DMS53 (cell line): ENCODE data around the gene EFEMP2.

Experiments
- DNase-seq: peaks from one replicate; lab custom pipeline; 2025; lab: John Stamatoyannopoulos, UW

The EFEMP2 gene

DNA sequence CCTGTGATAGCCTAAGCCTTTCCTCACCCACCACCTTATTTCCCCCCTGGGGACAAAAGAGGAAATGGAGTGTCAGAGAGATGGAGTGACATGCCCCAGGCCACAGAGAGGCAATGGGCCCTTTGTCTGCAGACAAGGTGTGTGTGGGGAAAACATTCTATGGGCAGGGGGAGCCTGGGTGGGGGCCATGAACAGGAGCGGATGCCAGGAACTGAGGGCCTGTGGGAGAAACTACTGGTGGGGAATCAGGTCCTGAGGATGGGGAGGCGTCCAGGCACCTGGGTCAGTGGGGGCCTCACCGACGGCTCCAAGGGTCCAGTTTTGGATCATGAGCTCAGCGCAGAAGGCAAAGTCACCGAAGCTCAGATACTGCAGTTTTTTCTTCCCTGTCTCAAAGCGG lies 12.6 kb upstream of the EFEMP2 start:
- no peak for DNase-seq

DNA sequence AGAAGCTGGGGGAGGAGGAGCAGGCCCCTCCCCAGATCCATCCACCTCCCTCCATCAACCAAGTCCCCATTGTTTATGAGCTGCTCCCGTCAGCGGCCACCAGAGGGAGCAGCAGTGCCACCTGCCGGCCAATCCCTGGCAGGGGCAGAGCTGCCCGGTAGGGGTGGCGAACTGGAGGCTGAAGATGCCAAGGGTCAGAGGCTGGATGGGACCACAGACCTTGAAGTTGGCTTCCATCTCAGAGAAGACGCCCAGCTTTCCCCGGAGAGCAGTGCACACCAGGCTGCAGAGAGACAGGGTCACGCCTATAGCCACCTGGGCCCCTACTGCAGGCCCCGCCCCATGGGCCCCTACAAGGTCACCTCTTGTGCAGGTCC lies 12.1 kb upstream of the EFEMP2 start:
- peak; percentile 87 for DNase-seq

DNA sequence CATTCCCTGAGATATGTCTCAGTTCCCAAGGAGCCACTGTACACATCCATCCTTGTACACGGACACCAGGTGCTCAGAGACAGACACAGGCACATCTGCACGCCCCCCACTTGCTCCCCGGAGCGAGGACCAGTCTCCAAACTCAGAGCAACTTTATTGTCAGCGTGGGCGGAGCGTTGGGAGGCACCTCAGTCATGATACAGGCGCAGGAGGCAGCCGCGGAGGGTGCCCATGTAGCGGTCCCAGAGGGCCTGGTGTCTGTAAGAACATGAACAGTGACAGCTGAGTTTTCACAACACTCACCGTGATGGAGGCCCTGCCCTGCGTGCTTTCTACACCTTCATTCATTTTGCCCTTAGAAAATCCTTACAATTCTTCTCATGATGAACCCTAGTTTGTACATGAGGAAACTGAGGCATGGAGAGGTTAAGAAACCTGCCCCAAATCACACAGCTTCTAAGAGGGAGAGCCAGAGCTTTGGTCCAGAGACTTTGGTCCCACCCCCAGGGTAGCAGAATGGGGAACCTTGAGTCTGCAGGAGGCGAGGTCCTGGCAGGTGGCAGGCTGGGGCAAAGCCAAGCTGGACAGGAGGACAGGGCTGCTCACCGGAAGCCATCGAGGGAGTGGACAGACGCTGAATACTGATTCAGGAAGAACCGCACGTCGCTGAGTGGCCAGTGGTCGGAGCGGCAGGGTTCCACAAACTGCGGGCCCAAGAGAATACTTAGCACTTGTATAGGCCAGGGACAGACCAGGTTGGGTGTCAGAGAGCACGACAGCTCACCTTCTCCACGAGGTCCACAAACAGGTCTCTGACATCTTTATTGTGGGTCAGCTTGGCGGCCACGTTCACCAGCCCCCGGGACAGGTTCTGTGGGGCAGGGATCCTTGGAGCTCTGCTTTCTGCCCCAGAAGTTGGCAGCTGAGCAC lies 11.5 kb upstream of the EFEMP2 start:
- no peak for DNase-seq

DNA sequence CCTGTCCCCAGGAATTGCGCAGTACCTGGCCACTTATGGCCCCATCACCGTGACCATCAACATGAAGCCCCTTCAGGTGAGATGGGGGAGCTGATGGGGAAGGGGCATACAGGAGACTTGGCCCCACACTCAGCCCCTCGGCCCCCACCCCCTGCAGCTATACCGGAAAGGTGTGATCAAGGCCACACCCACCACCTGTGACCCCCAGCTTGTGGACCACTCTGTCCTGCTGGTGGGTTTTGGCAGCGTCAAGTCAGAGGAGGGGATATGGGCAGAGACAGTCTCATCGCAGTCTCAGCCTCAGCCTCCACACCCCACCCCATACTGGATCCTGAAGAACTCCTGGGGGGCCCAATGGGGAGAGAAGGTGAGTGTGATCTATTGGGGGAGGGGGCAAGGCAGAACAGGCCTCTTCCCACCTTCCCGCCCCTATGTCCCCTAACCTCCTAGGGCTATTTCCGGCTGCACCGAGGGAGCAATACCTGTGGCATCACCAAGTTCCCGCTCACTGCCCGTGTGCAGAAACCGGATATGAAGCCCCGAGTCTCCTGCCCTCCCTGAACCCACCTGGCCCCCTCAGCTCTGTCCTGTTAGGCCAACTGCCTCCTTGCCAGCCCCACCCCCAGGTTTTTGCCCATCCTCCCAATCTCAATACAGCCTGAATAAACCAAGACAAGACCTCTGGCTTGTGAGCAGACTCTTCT lies 10.6 kb upstream of the EFEMP2 start:
- DNase-seq, result no peak

DNA sequence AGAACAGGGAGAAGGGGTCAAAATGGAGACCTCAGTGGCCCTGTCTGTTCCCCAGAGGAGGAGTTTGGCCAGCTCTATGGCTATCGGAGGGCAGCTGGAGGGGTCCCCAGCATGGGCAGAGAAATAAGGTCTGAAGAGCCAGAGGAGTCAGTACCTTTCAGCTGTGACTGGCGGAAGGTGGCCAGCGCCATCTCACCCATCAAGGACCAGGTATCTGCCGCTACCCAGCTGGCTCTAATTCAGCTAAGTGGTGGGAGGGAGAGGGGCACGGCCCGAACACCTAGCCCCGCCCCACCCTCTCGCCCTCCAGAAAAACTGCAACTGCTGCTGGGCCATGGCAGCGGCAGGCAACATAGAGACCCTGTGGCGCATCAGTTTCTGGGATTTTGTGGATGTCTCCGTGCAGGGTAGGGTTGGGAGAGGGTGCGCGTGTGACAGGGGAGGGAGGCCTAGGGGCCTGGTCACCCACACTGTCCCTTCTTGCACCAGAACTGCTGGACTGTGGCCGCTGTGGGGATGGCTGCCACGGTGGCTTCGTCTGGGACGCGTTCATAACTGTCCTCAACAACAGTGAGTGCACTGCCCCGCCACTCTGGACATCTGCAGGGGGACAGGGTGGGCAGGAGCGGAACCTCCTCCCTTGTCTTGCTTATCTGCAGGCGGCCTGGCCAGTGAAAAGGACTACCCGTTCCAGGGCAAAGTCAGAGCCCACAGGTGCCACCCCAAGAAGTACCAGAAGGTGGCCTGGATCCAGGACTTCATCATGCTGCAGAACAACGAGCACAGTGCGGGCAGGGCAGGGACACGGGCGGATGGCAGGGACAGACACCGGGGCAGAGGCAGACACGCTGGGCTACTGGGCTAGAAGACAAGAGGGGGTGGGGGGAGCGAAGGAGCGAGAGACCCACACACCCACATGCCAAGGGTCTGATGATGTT lies 9.8 kb upstream of the EFEMP2 start:
- no peak for DNase-seq

GRCh38 chr11:65880844-65881421 lies 8.3 kb upstream of the EFEMP2 start:
- DNase-seq, result no peak

DNA sequence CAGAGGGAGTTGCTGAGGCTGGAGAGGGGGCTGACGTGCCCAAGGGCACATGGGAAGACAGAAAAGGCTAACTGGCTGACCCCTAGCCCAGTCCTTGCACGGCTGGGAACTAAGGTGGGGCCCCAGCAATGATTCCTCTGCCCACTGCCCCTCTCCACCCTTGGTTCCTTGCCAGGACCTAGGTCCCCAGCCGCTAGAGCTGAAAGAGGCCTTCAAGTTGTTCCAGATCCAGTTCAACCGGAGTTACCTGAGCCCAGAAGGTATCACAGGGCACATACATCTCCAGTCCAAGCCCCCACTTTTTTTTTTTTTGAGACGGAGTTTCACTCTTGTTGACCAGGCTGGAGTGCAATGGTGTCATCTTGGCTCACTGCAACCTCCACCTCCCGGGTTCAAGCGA lies 7.4 kb upstream of the EFEMP2 start:
- DNase-seq, result no peak

DNA sequence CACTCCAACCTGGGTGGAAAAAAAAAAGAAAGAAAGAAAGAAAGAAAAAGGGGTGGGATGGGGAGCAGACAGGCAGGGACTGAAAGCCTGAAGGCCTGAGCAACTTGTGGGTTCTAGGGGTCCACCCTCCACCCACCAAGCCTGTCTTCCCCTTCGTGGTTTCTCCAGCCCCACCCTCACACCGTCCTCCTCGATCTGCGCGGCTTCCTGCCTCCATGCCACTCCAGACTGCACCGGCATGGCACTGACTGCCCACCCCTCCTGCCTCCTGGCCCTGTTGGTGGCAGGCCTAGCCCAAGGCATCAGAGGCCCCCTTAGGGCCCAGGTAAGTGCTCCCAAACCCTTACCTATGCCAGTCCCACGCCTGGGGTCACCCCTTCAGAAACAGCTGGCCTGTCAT lies 7.0 kb upstream of the EFEMP2 start, which contains the start of gene CTSW:
Gene CTSW (plus strand): TSS at position 221 of the 400 bp plus-strand sequence. CDS start 18 bp downstream, at position 239.
- DNase-seq, result no peak

GRCh38 chr11:65873318-65874156 lies 937 bp upstream of the EFEMP2 start:
- peak; percentile 97 for DNase-seq

- DNase-seq, result no peak
These were observed 620 bp downstream of the EFEMP2 start for GRCh38 chr11:65871811-65872548.

DNA sequence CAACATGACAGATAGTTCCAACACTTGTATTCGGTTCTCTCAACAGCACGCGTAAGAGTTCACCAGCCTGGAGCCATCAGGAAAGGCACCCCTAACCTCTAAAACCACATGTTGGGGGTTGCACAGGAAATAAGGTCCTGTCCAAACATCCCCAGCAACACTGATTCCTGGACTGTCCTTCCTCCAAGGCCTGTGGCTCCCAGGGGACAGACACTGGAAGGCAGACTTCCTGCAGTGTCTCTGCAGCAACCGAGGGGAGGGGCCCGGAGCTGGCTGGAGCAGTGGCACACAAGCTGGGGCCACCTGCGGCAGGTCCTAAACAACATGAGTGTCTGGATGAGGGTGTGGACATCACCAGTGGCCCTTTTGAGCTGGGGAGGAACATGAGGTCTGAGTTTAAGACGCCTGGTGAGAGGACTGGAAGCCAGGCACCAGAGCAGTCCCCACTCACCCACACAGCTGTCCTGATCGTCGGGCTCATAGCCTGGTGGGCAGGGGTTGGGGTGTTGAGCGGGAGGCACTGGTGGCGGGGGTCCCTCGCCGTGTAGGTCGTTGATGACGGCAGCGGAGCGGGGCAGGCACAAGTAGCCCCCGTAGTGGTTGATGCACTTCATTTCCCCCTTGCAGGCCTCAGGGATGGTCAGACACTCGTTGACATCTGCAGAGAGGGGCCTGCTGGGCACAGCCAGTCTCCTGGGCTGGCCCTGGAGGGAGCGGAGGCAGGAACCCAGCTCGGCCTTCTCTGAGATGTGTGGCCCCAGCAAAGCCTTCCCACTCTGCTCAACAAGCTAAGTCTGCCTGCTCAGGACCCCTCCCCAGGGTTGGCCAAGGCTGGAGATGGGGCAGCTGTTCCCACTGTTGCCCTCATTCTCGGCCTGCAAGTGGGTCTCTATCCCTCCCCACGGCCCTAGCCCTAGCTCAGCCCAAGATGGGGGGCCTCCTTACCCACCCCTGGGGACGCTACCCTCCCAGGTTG lies 1.6 kb downstream of the EFEMP2 start:
- peak; percentile 72 for DNase-seq

DNA sequence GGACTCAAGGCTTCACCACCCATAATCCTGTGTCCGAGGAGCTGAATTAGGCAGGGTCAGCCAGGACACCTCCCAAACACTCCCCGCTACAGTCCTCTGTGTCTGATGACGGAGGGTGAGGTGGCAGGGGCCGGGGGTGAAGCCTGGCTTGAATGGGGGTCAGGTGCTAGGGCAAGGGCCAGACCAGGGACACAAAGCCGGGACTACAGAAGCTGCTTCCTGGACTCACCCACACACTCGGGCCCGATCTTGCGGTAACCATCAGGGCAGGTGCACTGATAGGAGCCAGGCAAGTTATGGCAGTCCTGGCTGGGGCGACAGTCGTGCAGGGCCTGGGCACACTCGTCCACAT lies 2.3 kb downstream of the EFEMP2 start:
- no peak for DNase-seq

GRCh38 chr11:65869643-65870306 lies 2.8 kb downstream of the EFEMP2 start:
- no peak for DNase-seq

DNA sequence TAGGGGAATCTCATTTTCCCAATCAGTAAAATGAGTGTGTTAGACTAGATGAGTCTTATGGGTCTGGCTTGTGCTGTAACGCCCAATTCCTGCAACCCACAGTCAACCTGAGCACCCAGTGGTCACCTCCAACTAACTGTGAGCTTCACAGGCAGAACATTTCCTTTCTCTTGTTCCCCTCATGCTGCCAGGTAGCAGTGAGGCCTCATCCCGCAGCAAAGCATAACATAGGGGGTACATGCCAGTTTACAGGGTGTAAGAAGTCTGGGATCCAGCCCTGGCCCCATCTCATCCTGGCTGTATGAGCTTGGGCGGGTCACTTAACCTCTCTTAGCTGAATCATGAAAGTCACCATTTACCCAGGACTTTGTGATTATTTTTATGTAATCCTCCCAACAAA lies 3.7 kb downstream of the EFEMP2 start:
- DNase-seq, result no peak

DNA sequence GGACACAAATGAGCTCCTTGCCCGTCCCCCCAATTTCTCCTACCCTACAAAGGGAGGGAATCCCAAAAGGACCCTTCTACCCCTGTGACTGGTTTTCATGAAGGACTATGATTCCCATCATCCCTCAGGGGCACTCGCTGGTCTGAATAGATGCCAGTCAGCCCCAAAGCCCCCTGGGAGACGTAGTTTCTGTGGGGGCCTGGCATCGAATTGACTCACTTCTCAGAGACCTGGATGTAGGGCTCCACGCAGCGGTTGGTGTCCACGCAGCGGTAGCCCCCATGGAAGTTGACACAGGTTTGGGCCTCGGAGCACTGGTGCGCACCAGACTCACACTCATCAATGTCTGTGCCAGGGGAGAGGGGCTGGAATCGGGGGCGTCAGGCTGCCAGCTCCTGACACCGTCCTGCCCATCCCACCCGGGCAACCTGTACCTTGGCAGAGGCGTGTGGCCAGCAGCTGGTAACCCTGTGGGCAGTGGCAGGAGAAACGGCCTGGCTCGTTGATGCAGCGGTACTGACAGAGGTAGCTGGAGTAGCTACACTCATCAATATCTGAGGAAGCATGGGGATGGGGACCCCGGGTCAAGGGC lies 4.4 kb downstream of the EFEMP2 start:
- DNase-seq, result peak; percentile 52

DNA sequence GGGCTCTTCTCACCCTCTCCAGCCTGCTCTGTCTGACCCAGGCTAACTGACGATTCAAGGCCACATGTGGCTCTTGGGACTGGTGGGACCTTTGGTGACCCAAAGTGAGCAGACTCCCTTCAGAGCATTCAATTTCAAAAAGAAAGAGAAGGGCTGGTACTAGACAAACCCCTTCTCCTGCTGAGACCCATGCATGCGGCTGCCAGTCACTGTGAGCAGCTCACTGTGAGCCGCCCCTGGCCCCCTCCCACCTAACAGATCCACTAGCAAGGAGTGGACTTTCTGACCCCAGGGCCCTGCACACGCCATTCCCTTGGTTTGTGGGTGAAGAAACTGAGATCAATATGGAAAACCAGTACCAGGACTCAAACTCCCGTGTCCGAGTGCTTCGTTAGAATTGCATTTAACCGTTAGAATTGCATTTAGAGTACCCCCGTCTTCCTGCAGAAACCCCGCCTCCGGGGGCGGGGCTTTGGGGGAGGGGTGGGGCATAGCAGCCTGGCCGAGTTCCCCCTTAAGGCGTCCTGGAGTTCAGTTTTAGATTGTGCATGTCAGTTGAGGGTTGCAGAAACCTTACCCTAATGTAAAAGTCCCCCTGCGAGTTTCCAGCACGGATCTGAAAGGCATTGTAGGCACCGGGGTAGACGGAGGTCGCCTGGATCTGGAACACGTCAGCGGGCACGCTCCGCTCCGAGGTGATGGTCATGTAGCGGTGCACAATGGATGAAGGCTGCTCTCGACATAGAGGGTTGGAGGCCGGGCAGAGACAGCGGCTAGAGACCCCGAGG lies 5.1 kb downstream of the EFEMP2 start:
- no peak for DNase-seq
